K562 (cell line): Measurements from ENCODE around the gene ZNF646. TPM values are rescaled to one million over a fixed set of nuclear protein-coding genes. Genes with fewer than 3 reads are reported as not detected.

Experiments used
- CBFB ChIP-seq: sonication (generic); formaldehyde crosslinking; IDR thresholded peaks from 2 replicates; pipeline ENCODE4 v1.4.0; 2020; ENCODE audit warnings: mild to moderate bottlenecking, missing genetic modification reagents
- E2F3 ChIP-seq: fragments of 250-450 bp; sonication (Bioruptor Pico); IDR thresholded peaks from 2 replicates; pipeline ENCODE4 v1.4.0; 2020; ENCODE audit warnings: mild to moderate bottlenecking
- HDGF ChIP-seq: fragments of 450-650 bp; IDR thresholded peaks from 2 replicates; pipeline ENCODE4 v1.6.1; 2016
- MXI1 ChIP-seq: IDR thresholded peaks from 2 replicates; pipeline ENCODE4 v1.6.1; 2011; ENCODE audit warnings: low read depth, mild to moderate bottlenecking, improper control_type of control experiment, low read length
- NCOA1 ChIP-seq: fragments of 450-650 bp; IDR thresholded peaks from 2 replicates; pipeline ENCODE4 v1.6.1; 2016; ENCODE audit warnings: low read depth
- NELFE ChIP-seq: IDR thresholded peaks from 2 replicates; pipeline ENCODE4 v1.6.1; 2011; ENCODE audit warnings: mild to moderate bottlenecking; ENCODE audit not compliant: insufficient read depth, insufficient read length
- PML ChIP-seq: IDR thresholded peaks from 2 replicates; pipeline ENCODE4 v1.6.1; 2012; ENCODE audit warnings: low read length, inconsistent platforms
- RB1 ChIP-seq: fragments of 450-650 bp; IDR thresholded peaks from 2 replicates; pipeline ENCODE4 v1.6.1; 2017; ENCODE audit warnings: low read depth, mild to moderate bottlenecking
- RFX1 ChIP-seq: fragments of 450-650 bp; IDR thresholded peaks from 2 replicates; pipeline ENCODE4 v1.6.1; 2016; ENCODE audit warnings: mild to moderate bottlenecking, moderate library complexity
- SLC30A9 ChIP-seq: fragments of 250-450 bp; sonication (Bioruptor Pico); IDR thresholded peaks from 2 replicates; pipeline ENCODE4 v1.8.0; 2022; ENCODE audit warnings: mild to moderate bottlenecking, moderate library complexity
- SRSF1 ChIP-seq: fragments of 200-400 bp; formaldehyde crosslinking; IDR thresholded peaks from 2 replicates; pipeline ENCODE4 v1.6.1; 2017; ENCODE audit warnings: mild to moderate bottlenecking, low read depth, low read length, moderate library complexity
- SRSF9 ChIP-seq: fragments of 200-400 bp; formaldehyde crosslinking; IDR thresholded peaks from 2 replicates; pipeline ENCODE4 v1.6.1; 2017; ENCODE audit warnings: low read depth, low read length, borderline replicate concordance
- YY1 ChIP-seq, 3 experiments: IDR thresholded peaks; 2 replicates each; pipeline ENCODE4 v1.6.1; 2011; ENCODE audit warnings: low read length in 2 of 3, mild to moderate bottlenecking in 2 of 3, moderate library complexity in 2 of 3, borderline replicate concordance in 1 of 3, control low read depth in 1 of 3, low read depth in 1 of 3; ENCODE audit not compliant: insufficient read depth in 3 of 3, insufficient replicate concordance in 2 of 3, control insufficient read depth in 1 of 3, insufficient read length in 1 of 3; ENCODE audit errors: extremely low read depth in 1 of 3
- polyA plus RNA-seq, 8 experiments: library from polyadenylated mRNA; depleted of rRNA in 4 of 8; stranded (reverse) in 5 of 8; unstranded in 3 of 8; fragments of >200 nt; fragmentation: Nextera tagmentation in 2 of 8; fragmentation: Illumina TruSeq in 1 of 8; extraction: Ambion mirVana in 2 of 8; extraction: Trizol in 1 of 8; gene quantifications; 2 replicates each; pipeline versions ENCODE4 v1.2.1 to v1.2.3, GENCODE V29; 2011 to 2014; ENCODE audit warnings: inconsistent platforms in 1 of 8, missing spikeins in 1 of 8
- total RNA-seq, 7 experiments: library from RNA; depleted of rRNA in 6 of 7; stranded (reverse); fragments of >200 nt in 6 of 7; fragmentation: Illumina TruSeq in 2 of 7; extraction: Trizol in 2 of 7; gene quantifications; 2 replicates each; pipeline versions ENCODE4 v1.2.1 to v1.2.3, GENCODE V29; 2011 to 2021; ENCODE audit warnings: low replicate concordance in 1 of 7
- TF ChIP-seq, protein P1 (sequence below): fragments of 450-650 bp; IDR thresholded peaks from 2 replicates; pipeline ENCODE4 v1.6.1; 2016; ENCODE audit warnings: mild to moderate bottlenecking, moderate library complexity
- TF ChIP-seq, protein P2 (sequence below), 2 experiments: fragments of 450-650 bp; IDR thresholded peaks; 2 replicates each; pipeline ENCODE4 v1.6.1; 2016

Gene ZNF646
- total and polyA plus RNA-seq, 9 of the 15 experiments (the other 6 are each of a cell fraction or from before 2014, with no cell fraction given): 0.08 to 20.6 (median 8.0) TPM

DNA sequence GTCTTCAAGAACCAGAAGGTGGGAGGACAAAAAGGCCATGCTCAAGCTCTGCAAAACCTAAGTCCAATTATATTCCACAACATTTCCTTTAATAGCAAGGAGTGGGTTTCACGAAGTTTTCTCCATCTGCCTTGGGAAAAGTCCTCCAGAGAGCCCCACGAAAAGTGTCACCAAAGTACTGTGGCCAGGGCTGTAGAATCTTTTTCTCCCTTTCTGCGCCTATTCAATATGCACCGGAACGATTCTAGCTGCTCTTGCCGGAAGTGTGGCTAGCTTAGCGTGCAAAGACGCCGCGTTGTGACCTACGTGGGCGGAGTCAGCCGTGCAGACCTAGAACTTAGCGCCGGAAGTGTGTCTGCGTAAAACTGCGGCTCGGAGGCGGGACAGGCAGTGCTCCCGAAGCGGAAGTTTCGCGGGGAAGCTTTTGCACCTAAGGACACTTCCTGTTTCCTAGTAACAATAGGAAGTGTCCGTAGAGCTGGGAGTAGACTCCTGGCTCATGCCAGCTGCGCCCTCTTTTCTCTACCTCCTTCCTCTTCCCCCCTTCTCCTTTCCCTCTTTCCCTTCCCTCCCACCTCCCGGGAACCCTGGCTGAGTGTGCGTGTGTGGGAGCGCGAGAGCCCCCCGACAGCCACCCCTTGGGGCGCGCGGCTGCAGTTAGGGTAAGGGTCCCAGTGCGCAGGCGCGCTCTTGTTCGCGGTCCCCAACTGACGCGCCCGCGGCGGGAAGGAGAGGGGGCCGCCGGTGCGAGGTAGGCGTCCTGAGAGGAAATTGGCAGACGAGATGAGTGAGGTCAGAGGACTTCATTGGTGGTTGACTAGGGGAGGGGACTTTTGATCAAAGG is at the start of gene ZNF646, which contains the start of gene ZNF668 (continued):
- TF ChIP-seq SRSF1 (no peak), YY1 (IDR thresholded peaks at IDR 0.05; ENCODE audit: borderline replicate concordance in 1 of 3, control insufficient read depth in 1 of 3, extremely low read depth in 1 of 3, insufficient read depth in 3 of 3, insufficient read length in 1 of 3, insufficient replicate concordance in 2 of 3, low read depth in 1 of 3, low read length in 2 of 3) (peak in 1 of 3 experiments; percentile 54), RB1 (peak; percentile 63), MXI1 (peak; percentile 57; the same call in 1 of the 2 replicates), PML (peak; percentile 78), HDGF (no peak), SLC30A9 (CRISPR knock-in tag) (no peak), E2F3 (0 out of 2 replicates have a peak, but pooled peaks have one; percentile 50), CBFB (CRISPR knock-in tag) (no peak), RFX1 (no peak; the same call in 1 of the 2 replicates), NELFE (no peak), SRSF9 (no peak), NCOA1 (peak; percentile 98)
- TF ChIP-seq, protein P1, sequence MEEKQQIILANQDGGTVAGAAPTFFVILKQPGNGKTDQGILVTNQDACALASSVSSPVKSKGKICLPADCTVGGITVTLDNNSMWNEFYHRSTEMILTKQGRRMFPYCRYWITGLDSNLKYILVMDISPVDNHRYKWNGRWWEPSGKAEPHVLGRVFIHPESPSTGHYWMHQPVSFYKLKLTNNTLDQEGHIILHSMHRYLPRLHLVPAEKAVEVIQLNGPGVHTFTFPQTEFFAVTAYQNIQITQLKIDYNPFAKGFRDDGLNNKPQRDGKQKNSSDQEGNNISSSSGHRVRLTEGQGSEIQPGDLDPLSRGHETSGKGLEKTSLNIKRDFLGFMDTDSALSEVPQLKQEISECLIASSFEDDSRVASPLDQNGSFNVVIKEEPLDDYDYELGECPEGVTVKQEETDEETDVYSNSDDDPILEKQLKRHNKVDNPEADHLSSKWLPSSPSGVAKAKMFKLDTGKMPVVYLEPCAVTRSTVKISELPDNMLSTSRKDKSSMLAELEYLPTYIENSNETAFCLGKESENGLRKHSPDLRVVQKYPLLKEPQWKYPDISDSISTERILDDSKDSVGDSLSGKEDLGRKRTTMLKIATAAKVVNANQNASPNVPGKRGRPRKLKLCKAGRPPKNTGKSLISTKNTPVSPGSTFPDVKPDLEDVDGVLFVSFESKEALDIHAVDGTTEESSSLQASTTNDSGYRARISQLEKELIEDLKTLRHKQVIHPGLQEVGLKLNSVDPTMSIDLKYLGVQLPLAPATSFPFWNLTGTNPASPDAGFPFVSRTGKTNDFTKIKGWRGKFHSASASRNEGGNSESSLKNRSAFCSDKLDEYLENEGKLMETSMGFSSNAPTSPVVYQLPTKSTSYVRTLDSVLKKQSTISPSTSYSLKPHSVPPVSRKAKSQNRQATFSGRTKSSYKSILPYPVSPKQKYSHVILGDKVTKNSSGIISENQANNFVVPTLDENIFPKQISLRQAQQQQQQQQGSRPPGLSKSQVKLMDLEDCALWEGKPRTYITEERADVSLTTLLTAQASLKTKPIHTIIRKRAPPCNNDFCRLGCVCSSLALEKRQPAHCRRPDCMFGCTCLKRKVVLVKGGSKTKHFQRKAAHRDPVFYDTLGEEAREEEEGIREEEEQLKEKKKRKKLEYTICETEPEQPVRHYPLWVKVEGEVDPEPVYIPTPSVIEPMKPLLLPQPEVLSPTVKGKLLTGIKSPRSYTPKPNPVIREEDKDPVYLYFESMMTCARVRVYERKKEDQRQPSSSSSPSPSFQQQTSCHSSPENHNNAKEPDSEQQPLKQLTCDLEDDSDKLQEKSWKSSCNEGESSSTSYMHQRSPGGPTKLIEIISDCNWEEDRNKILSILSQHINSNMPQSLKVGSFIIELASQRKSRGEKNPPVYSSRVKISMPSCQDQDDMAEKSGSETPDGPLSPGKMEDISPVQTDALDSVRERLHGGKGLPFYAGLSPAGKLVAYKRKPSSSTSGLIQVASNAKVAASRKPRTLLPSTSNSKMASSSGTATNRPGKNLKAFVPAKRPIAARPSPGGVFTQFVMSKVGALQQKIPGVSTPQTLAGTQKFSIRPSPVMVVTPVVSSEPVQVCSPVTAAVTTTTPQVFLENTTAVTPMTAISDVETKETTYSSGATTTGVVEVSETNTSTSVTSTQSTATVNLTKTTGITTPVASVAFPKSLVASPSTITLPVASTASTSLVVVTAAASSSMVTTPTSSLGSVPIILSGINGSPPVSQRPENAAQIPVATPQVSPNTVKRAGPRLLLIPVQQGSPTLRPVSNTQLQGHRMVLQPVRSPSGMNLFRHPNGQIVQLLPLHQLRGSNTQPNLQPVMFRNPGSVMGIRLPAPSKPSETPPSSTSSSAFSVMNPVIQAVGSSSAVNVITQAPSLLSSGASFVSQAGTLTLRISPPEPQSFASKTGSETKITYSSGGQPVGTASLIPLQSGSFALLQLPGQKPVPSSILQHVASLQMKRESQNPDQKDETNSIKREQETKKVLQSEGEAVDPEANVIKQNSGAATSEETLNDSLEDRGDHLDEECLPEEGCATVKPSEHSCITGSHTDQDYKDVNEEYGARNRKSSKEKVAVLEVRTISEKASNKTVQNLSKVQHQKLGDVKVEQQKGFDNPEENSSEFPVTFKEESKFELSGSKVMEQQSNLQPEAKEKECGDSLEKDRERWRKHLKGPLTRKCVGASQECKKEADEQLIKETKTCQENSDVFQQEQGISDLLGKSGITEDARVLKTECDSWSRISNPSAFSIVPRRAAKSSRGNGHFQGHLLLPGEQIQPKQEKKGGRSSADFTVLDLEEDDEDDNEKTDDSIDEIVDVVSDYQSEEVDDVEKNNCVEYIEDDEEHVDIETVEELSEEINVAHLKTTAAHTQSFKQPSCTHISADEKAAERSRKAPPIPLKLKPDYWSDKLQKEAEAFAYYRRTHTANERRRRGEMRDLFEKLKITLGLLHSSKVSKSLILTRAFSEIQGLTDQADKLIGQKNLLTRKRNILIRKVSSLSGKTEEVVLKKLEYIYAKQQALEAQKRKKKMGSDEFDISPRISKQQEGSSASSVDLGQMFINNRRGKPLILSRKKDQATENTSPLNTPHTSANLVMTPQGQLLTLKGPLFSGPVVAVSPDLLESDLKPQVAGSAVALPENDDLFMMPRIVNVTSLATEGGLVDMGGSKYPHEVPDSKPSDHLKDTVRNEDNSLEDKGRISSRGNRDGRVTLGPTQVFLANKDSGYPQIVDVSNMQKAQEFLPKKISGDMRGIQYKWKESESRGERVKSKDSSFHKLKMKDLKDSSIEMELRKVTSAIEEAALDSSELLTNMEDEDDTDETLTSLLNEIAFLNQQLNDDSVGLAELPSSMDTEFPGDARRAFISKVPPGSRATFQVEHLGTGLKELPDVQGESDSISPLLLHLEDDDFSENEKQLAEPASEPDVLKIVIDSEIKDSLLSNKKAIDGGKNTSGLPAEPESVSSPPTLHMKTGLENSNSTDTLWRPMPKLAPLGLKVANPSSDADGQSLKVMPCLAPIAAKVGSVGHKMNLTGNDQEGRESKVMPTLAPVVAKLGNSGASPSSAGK: no peak
- TF ChIP-seq, protein P2, sequence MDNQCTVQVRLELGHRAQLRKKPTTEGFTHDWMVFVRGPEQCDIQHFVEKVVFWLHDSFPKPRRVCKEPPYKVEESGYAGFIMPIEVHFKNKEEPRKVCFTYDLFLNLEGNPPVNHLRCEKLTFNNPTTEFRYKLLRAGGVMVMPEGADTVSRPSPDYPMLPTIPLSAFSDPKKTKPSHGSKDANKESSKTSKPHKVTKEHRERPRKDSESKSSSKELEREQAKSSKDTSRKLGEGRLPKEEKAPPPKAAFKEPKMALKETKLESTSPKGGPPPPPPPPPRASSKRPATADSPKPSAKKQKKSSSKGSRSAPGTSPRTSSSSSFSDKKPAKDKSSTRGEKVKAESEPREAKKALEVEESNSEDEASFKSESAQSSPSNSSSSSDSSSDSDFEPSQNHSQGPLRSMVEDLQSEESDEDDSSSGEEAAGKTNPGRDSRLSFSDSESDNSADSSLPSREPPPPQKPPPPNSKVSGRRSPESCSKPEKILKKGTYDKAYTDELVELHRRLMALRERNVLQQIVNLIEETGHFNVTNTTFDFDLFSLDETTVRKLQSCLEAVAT (IDR thresholded peaks at IDR 0.05): 0 out of 4 replicates have a peak, but pooled peaks of 1 of the 2 experiments have one; percentile 14
